ENCODE results near the gene CA5A.
"Not testable (repeated sequence)": the region's sequence is repeated elsewhere in the genome, so short reads cannot be mapped to it uniquely, and the experiment has no call there.

Gene CA5A

DNA sequence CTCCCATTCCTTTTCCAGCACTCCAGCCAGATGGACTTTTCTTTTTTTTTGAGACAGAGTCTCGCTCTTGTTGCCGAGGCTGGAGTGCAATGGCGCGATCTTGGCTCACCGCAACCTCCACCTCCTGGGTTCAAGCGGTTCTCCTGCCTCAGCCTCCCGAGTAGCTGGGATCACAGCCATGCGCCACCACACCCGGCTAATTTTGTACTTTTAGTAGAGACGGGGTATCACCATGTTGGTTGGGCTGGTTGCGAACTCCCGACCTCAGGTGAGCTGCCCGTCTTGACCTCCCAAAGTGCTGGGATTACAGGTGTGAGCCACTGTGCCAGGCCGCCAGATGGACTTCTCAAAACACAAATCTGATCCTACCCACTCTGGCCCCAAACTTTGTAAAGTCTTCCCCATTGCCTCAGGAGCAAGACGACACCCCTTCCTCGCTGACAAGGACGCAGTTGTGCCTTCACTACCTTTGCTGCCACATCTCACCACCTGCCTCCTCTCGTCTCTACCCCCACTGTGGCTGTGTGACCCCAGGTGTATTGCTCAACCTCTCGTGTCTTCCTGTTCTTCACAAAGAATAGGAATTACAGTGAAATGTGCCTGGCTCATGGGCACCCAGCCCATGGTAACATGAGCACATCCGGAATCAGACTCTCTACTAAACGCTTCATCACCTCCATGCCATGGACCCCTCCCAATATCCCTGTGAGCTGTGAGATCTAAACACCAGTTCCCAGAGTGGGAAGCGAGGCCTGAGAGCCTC, 11.2 kb upstream of the CA5A start:
- no peak for DNase-seq

- no peak for DNase-seq
Measured at GRCh38 chr16:87946596-87947347, 10.4 kb upstream of the CA5A start.

DNA sequence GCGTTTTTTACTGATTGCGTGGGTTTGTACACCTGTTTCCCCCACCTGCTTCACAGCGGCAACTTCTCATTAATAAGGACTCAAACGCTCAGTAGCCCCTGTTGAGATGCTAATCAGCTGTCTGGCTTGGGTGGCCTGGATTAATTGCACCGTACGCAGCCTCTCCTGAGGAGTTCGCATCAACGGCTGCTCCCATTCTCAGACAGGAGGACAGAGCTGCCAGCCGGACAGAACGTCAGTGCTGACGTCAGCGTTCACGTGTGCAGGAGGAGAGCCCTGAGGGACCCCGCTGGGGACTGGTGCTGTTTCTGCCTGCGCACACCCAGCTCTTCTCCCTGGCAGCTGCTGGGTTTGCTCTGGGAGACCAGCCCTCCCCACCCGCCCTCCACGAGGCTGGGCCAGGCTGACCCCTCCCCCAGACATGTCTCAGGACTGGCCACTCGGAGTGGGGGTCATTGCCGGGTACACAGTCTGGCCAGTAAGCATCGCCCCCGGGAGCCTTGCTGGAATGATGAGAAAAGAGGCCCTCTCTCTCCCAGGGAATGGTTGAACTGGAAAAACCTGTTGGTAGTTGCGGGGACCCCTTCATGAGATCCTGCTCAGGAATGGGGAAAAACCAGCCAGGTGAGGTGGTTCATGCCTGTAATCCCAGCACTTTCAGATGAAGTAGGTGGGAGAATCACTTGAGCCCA, 9.2 kb upstream of the CA5A start:
- DNase-seq = peak; percentile 91

DNA sequence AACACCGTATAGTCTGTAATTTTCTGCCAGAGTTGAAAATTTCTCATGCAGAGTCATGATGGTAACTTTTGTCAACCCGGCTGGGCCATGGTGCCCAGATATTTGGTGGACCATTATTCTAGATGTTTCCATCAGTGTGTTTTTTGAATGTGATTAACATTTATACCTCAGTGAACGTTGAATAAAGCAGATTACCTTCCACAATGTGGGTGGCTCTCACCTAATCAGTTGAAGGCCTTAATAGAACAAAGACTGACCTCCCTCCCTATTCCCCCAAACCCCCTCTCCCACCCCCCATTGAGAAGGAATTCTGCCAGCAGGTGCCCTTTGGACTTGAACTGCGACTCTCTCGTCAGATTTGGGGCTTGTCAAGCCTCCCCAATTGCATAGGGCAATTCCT, 6.4 kb upstream of the CA5A start:
- no peak for DNase-seq

DNA sequence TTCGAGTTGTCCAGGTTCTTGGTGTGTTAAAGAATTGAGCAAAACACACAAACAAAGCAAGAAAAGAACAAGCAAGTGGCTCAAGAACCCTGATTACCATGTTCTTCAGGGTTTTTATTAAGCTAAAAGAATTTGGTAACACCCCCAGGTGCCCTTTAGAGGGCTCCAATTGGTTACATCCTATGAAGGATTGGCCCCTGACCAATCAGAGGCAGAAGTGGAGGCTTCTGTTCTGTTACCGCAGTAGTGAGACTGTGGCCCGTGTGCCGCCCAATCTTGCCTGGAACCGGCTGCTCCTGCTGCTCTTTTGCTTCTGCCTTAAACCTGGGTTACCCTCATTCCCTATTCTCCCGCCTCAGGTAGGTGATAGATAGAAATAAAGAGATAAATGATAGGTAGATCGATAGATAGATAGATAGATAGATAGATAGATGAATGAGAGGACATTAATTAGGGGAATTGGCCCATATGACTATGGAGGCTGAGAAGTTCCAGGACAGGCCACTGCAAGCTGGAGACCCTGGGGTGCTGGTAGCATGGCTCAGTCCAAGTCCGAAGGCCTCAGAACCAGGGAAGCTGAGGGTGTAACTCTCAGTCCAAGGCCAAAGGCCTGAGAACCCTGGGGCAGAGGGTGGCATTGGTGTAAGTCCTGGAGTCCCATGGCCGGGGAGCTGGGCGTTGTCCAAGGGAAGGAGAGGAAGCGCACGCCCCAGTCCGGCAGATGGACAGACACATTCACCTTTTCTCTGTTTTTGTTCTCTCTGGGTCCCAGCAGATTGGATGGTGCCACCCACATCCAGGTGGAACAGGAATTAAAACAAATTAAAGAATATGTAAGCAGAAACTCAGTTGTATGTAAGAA, 3.5 kb upstream of the CA5A start:
- no peak for DNase-seq

GRCh38 chr16:87938412-87938949, 2.2 kb upstream of the CA5A start:
- DNase-seq = no peak

DNA sequence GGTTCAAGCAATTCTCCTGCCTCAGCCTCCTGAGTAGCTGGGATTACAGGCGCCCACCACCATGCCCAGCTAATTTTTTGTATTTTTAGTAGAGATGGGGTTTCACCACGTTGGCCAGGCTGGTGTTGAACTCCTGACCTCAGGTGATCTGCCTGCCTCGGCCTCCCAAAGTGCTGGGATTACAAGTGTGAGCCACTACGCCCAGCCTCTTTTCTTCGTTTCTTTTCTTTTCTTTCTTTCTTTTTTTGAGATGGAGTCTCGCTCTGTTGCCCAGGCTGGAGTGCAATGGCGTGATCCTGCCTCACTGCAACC, 858 bp upstream of the CA5A start:
- DNase-seq = not testable (repeated sequence)

- DNase-seq = not testable (repeated sequence)
Measured at GRCh38 chr16:87936016-87936374, 334 bp downstream of the CA5A start.

DNA sequence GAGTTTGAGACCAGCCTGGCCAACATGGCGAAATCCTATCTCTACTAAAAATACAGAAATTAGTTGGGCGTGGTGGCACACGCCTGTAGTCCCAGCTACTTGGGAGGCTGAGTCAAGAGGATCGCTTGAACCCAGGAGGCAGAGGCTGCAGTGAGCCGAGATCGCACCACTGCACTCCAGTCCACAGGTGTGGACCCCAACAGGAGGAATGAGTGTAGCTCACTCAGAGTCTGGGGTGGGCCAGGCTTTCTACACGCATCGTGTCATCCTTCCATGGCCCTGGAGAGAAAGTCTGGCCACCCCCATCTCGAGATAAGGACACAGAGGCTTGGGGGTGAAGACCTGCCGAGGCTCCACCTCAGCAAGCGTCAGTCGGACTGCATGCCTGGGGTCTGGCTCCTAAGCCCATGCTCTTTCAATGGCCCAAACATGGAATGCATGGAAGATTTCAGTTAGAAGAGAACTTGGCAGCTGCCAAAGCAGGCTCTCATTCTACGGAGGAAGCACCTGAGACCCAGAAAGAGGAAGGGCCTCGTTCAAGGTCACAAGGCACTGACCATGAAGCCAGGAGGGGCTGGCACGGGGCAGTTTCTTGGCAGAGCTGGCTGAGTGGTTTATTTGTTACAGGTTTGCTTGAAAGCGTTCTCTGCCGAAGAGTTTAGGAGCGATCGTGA, 1.4 kb downstream of the CA5A start:
- not testable (repeated sequence) for DNase-seq

DNA sequence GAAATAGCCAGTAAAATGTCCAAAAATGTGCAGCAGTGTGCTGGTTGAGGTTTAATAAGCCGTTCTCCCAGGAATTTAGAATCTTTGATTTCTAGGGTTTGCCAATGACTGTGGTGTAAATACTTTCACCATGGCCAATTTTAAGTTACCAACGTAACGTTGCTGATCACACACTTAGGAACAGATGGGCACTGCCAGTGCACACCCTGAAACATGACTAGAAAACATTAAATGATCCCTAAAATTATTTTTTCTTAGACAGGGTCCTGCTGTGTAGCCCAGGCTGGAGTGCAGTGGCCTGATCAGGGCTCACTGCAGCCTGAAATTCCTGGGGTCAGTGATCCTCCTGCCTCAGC, 3.2 kb downstream of the CA5A start:
- DNase-seq = no peak

DNA sequence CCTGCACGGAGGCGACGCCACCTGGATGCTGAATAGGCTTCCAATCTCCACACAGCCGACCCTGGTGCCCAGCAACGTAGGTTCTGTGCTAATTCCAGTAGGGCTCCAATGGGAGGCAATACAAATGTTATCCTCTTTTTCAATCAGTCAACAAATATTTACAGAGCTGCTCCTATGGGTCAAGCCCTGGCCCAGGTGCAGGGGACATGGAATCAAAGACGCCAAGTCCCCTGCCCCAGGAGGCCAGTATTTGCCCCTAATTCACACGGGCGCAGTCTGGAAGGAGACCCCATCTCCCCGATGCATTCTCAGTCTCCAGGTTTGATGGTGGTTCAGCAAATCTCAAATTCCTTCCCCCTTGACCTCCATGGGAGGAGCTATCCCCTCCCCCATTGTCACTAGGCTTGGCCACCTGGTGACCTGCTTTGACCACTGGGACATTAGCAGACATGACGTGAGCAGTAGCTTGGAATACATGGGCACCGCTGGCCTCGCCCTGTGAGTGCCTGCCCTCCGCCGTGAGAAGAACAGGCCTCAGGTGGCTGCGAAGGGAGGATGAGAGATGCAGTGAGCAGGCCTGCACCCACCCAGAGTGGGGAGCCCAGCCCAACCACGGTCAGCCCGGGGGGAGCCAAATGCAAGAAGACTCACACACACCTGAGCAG, 3.7 kb downstream of the CA5A start:
- DNase-seq = not testable (repeated sequence)

DNA sequence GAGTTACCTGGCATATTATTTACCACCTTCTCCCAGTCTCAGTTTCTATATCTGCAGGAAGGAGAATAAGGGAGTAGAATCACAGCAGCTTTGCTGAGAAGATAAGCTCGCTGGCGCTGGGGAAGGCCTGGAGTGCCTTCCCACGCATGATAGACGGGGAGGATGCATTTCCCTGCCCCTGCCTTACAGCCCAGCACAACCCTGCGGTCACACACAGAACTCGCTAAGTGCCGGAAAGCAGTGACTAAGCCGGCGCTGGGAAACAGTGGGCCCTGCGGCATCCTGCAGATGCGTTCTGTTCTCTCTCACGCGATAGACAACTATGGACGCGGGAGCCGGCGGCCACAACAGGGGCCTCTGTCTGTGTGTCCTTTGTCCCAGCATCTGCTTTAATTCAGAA, 4.8 kb downstream of the CA5A start:
- no peak for DNase-seq

DNA sequence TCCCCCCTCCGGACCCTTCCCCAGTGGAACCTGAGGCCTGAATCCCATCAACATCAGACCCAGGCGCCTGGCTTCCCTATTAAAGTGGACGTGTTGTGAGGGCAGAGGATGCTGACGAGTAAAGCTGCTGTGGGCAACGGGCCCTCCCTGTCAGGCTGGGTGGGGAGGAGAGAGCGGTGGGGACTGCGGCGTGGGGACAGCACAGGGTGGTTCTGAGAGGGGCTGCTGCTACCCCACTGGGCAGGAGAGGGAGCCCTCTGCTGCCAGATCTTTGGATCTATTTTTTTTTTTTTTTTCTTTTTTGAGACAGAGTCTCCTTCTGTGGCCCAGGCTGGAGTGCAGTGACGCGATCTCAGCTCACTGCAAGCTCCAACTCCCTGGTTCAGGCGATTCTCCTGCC, 5.9 kb downstream of the CA5A start:
- DNase-seq = no peak

DNA sequence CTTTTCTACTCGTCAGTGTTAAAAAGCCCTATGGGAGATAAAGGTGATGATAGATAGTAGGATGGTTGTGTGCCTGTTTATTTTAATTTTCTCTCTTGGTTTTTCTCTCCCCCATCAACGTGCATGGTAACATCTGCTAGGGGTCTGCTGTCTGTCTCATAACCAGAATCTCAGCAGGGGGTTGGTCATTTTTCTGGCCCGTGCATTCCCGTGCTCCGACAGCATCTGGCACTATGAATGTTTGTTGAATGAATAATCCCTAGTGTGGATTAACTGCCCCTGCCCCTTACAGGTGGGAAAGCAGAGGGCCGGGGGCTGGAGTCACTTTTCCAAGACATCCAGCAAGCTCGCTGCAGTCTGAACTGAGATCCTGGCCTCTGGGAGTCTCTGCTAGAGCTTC, 6.3 kb downstream of the CA5A start:
- no peak for DNase-seq

DNA sequence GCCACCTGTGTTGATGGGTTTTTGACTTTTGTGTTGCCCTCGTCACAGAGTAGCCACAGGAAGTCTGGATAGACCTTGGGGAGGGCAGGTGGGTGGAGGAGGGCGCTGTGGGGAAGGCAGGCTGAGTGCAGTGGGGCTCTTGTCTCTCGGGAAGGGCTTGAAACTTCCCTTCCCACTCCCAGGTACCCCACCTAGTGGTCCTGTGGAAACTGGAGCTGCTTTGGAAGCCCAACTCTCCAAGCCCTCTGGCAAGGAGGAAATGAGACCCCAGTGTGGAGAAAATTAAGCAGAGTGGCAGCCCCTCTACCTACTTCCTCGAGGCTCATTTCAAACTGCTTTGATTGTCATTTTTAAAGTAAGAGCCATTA, 9.2 kb downstream of the CA5A start:
- DNase-seq = no peak

- peak; percentile 5 for DNase-seq
Measured at GRCh38 chr16:87926246-87927194, 9.8 kb downstream of the CA5A start.

GRCh38 chr16:87924811-87925670, 11.3 kb downstream of the CA5A start:
- DNase-seq = no peak

GRCh38 chr16:87924041-87924810, 12.1 kb downstream of the CA5A start:
- no peak for DNase-seq

Data from midbrain (tissue), 1 donor.